HG02973 (cell line): ENCODE data around the gene PBX3.

Source experiments
- ATAC-seq: cut with Tn5 transposase; IDR thresholded peaks from one replicate; pipeline ENCODE4 v1.9.1; 2021; ENCODE audit warnings: moderate library complexity; ENCODE audit not compliant: unreplicated experiment

The PBX3 gene

GRCh38 chr9:125968714-125969374, 221.7 kb downstream of the PBX3 start:
- no peak for ATAC-seq

DNA sequence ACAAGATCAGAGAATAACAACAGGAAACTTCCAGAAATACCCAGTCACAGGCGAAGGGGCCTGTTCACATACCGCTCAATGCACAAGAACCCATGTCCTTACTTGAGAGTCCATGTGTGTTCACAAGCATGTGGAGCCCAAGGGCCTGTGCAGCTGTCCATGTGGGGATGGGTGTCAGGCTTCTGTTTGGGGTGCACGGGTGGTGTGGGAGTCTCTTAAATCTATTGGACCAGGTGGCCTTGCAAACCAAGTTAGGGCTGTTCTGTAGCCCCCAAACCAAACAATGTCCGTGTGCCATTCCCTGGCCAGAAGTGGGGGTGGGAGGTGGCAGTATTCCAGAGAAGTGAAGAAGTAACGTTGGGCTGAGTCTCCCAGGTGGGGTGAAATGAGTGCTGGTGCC, 222.3 kb downstream of the PBX3 start:
- no peak for ATAC-seq

DNA sequence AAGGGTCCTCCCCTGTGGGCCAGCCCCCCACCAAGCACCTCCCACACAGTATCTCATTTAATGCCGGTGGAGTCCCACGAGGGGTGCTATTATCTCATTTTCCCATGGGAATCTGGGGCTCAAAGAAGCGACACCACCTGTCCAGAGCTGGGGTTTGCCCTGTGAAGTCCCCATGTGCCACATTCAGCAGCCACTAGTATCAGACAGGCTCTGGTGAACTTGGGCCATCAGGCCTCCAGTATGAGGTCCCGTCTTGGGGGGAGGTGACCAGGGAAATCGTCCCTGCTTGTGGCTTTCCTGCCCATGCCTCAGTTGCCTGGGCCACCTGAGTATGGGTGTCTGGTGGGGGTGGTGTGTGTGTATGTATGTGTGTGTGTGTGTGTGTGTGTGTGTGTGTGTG, 222.7 kb downstream of the PBX3 start:
- ATAC-seq: no peak

- no peak for ATAC-seq
Observed at GRCh38 chr9:125970340-125970739, 223.2 kb downstream of the PBX3 start.

DNA sequence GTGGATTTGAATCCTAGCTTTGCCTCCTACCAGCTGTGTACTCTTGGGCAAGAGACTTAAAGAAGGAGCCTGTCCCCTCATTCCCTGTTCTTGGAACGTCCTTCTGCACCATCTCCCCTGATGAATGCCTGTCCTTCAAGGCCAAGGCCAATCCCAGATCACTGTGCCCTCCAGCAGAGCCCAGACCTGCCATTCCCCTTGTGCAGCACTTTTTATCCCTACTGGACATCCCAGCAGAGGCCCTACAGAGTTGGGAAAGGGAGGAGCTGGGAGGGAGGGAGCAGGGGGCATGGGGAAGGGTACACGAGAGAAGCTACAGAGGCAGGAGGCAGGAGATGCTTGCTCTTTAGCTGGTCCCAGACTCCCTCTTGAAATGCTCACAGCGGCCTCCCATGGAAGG, 223.9 kb downstream of the PBX3 start:
- ATAC-seq: no peak

- no peak for ATAC-seq
Observed at GRCh38 chr9:125972012-125972729, 225.0 kb downstream of the PBX3 start.

DNA sequence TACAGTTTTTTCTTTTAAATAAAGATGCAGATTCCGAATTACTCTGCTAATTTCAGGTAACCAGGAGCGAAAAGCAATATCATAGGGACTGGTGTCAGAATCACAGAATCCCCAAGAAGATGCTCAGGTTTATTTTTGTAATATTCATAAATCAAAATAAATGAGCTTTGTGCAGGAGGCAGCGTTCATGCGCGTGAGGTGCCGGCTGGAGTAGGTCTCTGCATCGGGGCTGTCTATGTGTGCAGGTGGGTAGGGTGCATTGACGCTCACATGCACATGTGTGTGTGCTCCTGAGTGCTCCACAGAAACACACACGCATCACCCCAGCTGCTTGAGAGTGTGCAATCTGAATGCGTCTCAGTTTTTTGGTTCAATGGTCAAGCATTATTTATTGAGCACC, 226.4 kb downstream of the PBX3 start:
- ATAC-seq: no peak

DNA sequence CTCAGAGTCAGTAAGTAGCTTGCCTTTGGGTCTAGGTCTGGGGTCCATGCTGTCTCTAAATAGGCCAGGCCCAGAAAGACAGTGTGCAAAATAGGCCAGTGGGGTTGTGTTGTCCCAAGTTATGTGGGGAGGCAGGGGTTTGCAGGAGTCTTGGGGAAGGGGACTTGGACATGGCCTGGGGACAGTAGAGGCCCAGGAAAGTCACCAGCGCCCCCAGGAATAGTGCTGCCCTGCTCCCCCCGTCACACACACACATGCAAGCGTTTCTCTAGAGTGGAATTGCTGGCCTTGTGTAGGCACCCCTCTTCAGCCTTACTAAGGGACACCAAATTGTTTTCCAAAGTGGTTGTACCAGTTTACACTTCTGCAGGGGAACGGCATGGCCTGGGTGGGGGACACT, 227.5 kb downstream of the PBX3 start:
- no peak for ATAC-seq

DNA sequence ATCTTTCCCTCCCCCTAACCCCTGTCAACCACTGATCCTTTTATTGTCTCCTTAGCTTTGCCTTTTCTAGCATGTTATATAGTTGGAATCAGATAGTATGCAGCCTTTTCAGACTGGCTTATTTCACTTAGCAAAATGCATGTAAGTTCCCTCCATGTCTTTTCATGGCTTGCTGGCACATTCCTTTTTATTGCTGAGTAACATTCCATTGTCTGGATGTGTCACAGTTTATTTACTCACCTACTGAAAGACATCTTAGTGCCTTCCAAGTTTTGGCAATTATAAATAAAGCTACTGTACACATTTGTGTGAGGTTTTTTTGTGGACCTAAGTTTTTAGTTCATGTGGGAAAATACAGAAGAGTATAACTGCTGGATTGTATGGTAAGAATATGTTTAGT, 230.1 kb downstream of the PBX3 start:
- no peak for ATAC-seq

GRCh38 chr9:125979383-125979782, 232.2 kb downstream of the PBX3 start:
- no peak for ATAC-seq

- ATAC-seq: no peak
Observed at GRCh38 chr9:125982798-125983406, 235.7 kb downstream of the PBX3 start.

- ATAC-seq: no peak
Observed at GRCh38 chr9:125983681-125984080, 236.5 kb downstream of the PBX3 start.

- ATAC-seq: no peak
Observed at GRCh38 chr9:125984461-125984860, 237.3 kb downstream of the PBX3 start.

DNA sequence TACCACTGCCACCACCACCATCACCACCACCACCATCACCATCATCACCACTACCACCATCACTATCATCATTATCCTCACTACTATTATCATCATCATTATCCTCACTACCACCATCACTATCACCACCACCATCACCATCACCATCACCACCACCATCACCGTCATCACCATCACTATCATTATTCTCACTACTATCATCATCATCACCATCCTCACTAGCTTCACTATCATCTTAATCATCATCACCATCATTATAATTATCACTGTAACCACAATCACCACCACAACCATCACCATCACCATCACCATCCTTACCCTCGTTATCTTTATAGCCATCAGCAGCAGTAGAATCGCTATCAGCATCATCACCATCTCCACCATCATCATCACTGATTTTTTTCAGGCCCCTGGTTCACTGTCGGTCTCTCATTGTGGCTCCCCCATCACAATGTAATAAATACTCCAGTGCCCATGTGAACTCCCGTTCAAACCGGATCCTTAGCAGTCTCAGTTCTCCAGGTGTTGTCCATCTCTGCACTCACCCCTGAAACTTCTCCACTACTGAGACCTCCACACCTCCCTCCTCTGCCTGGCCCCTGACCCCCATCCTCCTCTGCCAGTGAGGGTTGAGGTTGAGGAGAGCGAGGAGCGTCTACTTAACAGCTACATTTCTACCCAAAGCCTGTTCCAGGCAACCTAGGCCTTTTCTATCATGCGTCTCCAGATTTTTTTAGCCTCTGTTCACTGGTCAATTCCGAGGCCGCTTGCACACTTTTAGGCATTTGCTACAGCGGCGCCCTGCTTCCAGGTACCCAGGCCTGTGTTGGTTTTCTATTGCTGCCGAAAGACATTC, 238.2 kb downstream of the PBX3 start:
- no peak for ATAC-seq

GRCh38 chr9:125985998-125986655, 239.0 kb downstream of the PBX3 start:
- ATAC-seq: no peak

DNA sequence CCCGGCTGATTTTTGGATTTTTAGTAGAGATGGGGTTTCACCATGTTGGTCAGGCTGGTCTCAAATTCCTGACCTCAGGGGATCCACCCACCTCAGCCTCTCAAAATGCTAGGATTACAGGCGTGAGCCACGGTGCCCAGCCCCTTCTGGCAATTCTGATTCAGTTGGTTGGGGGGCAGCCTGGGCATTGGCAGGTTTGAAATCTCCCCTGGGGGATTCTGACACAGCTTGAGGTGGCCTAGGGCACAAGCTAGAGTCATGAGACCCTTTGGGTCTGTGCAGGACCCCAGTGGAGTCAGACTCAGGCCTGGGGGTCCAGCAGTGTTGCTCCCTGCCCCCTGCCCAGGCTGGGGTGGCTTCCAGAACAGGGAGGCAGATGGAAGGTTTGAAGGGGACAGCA, 239.8 kb downstream of the PBX3 start:
- no peak for ATAC-seq

GRCh38 chr9:125987420-125987819, 240.2 kb downstream of the PBX3 start:
- ATAC-seq: no peak

GRCh38 chr9:125988479-125989050, 241.4 kb downstream of the PBX3 start:
- ATAC-seq: no peak

- ATAC-seq: no peak
Observed at GRCh38 chr9:125989090-125989501, 241.9 kb downstream of the PBX3 start.

DNA sequence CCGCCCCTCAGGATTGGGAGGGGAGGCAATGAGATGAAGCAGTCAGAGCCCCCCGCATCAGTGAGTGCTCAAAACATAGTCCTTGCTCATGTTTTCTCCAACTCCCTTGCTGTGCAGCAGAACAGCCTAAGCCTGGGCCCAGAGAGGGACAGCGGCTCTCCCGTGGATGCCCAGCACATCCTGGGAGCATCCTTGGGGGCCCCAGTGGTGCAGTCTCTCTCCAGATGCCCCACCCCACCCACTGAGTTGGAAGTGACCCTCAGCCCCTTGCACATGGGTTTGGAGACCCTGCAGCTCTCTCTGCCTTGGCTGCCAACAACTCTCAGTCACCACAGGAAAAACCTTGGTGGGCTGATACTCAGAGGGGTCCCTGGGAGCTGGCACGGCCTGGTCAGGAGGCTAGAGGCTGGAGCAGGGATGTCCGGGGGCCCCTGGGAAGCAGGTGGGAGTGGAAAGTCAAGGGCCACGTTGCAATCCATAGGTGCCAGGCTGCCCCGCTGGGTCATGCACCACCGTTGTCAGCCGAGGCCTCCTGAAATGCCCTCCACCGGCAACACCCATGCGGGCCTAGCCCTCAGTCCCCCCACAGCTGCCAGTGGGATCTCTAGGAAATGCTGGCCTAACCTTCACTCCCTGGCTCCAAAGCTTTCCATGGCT, 242.5 kb downstream of the PBX3 start:
- no peak for ATAC-seq
